ENCODE results near the gene ANKFY1. TPM values are rescaled to one million over a fixed set of nuclear protein-coding genes. Genes with fewer than 3 reads are reported as not detected.
A peak's percentile ranks its signal among the peaks of the same experiment; 100 is the strongest.
"Not testable (repeated sequence)": the region's sequence is repeated elsewhere in the genome, so short reads cannot be mapped to it uniquely, and the experiment has no call there.

The ANKFY1 gene
- total RNA-seq, 1 donor from 2014 or later, result 26.6 TPM

DNA sequence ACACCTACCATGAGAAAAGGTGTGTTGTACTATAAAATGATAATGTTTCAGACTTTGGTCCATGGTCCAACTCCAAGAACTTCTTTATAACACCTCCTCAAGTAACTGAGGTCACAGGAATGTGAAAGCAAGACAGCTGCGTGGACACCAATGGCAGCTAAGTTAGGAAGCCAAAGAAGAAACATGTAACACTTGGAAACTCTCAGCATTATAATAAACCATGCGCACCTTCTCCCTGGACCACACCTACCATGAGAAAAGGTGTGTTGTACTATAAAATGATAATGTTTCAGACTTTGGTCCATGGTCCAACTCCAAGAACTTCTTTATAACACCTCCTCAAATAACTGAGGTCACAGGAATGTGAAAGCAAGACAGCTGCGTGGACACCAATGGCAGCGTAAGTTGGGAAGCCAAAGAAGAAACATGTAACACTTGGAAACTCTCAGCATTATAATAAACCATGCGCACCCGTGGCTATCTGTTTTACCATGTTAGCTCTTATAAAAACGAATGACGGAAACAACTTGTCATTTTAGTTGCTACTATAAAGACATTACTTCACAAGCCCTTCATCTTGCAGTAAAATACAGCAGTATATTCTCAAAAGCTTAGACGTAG is 124.8 kb downstream of the ANKFY1 start:
- H3K9ac ChIP-seq (ENCODE audit: low read depth in 1 of 3, low read length in 3 of 3), result peak overlapping the region in 1 of 3 donors; percentile 53
- peak overlapping the region in 1 of 3 donors; percentile 1 for H3K4me3 ChIP-seq (ENCODE audit: low read length in 3 of 3)
- not testable (repeated sequence) for H3K27me3 ChIP-seq (ENCODE audit: control insufficient read depth in 3 of 3, insufficient read depth in 3 of 3, low read length in 3 of 3); H3K9me3 ChIP-seq (ENCODE audit: control insufficient read depth in 3 of 3, low read length in 3 of 3); H3K36me3 ChIP-seq (ENCODE audit: control insufficient read depth in 3 of 3, insufficient read depth in 3 of 3, low read length in 3 of 3)
- peaks cover 59 to 74% (median 60%) of the 10 kb centered on the region in 3 donors for H3K4me1 ChIP-seq (ENCODE audit: control insufficient read depth in 3 of 3, insufficient read depth in 3 of 3, low read length in 3 of 3)
- H3K27ac ChIP-seq (ENCODE audit: low read depth, low read length), result peak overlapping the region; percentile 59

- Histone ChIP-seq H3K27me3 (ENCODE audit: control insufficient read depth in 3 of 3, insufficient read depth in 3 of 3, low read length in 3 of 3) (no peaks in the 10 kb centered on the region), H3K27ac (ENCODE audit: low read depth, low read length) (no peak overlapping the region), H3K9me3 (ENCODE audit: control insufficient read depth in 3 of 3, low read length in 3 of 3) (no peaks in the 10 kb centered on the region), H3K4me1 (ENCODE audit: control insufficient read depth in 3 of 3, insufficient read depth in 3 of 3, low read length in 3 of 3) (peaks cover 52 to 63% (median 52%) of the 10 kb centered on the region in 3 donors), H3K4me3 (ENCODE audit: low read length in 3 of 3) (no peak overlapping the region), H3K9ac (ENCODE audit: low read depth in 1 of 3, low read length in 3 of 3) (no peak overlapping the region), H3K36me3 (ENCODE audit: control insufficient read depth in 3 of 3, insufficient read depth in 3 of 3, low read length in 3 of 3) (peaks cover 0 to 3% (median 0%) of the 10 kb centered on the region in 3 donors)
Observed at GRCh38 chr17:4136373-4136772, 127.4 kb downstream of the ANKFY1 start.

DNA sequence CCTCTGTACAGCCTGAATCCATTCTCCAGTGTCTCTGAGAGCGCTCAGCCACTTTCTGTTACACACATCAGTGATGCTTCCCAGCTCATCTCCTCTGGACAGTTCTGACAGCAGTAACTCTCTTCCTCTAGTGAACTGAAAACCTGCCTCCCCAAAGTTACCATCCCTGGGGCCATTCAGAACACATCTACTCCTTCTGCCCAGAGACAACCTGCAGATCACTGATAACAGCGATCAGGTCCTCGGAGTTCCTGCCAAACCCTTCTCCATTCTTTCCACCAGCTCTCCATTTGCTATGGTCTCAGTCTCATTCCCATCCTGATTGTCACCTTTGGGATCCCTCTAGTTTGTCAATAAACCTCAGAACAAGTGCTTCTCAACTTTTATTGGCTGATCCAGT is 128.3 kb downstream of the ANKFY1 start:
- peaks cover 0 to 3% (median 0%) of the 10 kb centered on the region in 3 donors for H3K36me3 ChIP-seq (ENCODE audit: control insufficient read depth in 3 of 3, insufficient read depth in 3 of 3, low read length in 3 of 3)
- no peaks in the 10 kb centered on the region for H3K27me3 ChIP-seq (ENCODE audit: control insufficient read depth in 3 of 3, insufficient read depth in 3 of 3, low read length in 3 of 3)
- no peak overlapping the region for H3K9ac ChIP-seq (ENCODE audit: low read depth in 1 of 3, low read length in 3 of 3)
- H3K4me3 ChIP-seq (ENCODE audit: low read length in 3 of 3), result no peak overlapping the region
- no peaks in the 10 kb centered on the region for H3K9me3 ChIP-seq (ENCODE audit: control insufficient read depth in 3 of 3, low read length in 3 of 3)
- H3K4me1 ChIP-seq (ENCODE audit: control insufficient read depth in 3 of 3, insufficient read depth in 3 of 3, low read length in 3 of 3), result peaks cover 44 to 61% (median 47%) of the 10 kb centered on the region in 3 donors
- no peak overlapping the region for H3K27ac ChIP-seq (ENCODE audit: low read depth, low read length)

- no peaks in the 10 kb centered on the region for H3K27me3 ChIP-seq (ENCODE audit: control insufficient read depth in 3 of 3, insufficient read depth in 3 of 3, low read length in 3 of 3)
- H3K4me3 ChIP-seq (ENCODE audit: low read length in 3 of 3), result no peak overlapping the region
- peaks cover 0 to under 1% (median 0%) of the 10 kb centered on the region in 3 donors for H3K36me3 ChIP-seq (ENCODE audit: control insufficient read depth in 3 of 3, insufficient read depth in 3 of 3, low read length in 3 of 3)
- peak overlapping the region in 1 of 3 donors; percentile 48 for H3K9ac ChIP-seq (ENCODE audit: low read depth in 1 of 3, low read length in 3 of 3)
- no peaks in the 10 kb centered on the region for H3K9me3 ChIP-seq (ENCODE audit: control insufficient read depth in 3 of 3, low read length in 3 of 3)
- no peak overlapping the region for H3K27ac ChIP-seq (ENCODE audit: low read depth, low read length)
- H3K4me1 ChIP-seq (ENCODE audit: control insufficient read depth in 3 of 3, insufficient read depth in 3 of 3, low read length in 3 of 3), result peaks cover 37 to 54% (median 39%) of the 10 kb centered on the region in 3 donors
Observed at GRCh38 chr17:4134721-4135120, 129.1 kb downstream of the ANKFY1 start.

DNA sequence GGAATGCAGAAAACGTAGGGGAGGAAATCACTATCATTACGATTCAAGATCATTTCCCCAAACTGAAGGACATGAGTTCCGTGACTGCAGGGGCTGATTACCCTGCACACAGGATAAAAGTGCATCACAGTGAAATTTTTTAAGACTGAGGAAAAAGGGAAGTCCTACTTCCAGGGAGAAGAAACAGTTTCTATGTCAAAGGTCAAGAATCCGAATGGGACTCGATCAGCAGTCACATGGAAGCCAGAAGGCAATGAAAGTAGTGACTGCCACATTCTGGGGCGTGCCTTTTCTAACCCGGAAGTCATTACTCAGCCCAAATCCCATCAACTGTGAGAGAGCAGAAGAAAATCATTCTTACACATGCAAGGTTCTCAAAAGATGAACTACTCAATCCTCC is 133.1 kb downstream of the ANKFY1 start:
- Histone ChIP-seq H3K27me3 (ENCODE audit: control insufficient read depth in 3 of 3, insufficient read depth in 3 of 3, low read length in 3 of 3) (no peaks in the 10 kb centered on the region), H3K27ac (ENCODE audit: low read depth, low read length) (no peak overlapping the region), H3K4me3 (ENCODE audit: low read length in 3 of 3) (no peak overlapping the region), H3K36me3 (ENCODE audit: control insufficient read depth in 3 of 3, insufficient read depth in 3 of 3, low read length in 3 of 3) (no peaks in the 10 kb centered on the region), H3K9me3 (ENCODE audit: control insufficient read depth in 3 of 3, low read length in 3 of 3) (no peaks in the 10 kb centered on the region), H3K4me1 (ENCODE audit: control insufficient read depth in 3 of 3, insufficient read depth in 3 of 3, low read length in 3 of 3) (peaks cover 8 to 21% (median 9%) of the 10 kb centered on the region in 3 donors), H3K9ac (ENCODE audit: low read depth in 1 of 3, low read length in 3 of 3) (no peak overlapping the region)

GRCh38 chr17:4127555-4127954 is 136.2 kb downstream of the ANKFY1 start:
- H3K27me3 ChIP-seq (ENCODE audit: control insufficient read depth in 3 of 3, insufficient read depth in 3 of 3, low read length in 3 of 3), result no peaks in the 10 kb centered on the region
- H3K4me1 ChIP-seq (ENCODE audit: control insufficient read depth in 3 of 3, insufficient read depth in 3 of 3, low read length in 3 of 3), result peaks cover 0 to 7% (median 0%) of the 10 kb centered on the region in 3 donors
- H3K4me3 ChIP-seq (ENCODE audit: low read length in 3 of 3), result no peak overlapping the region
- no peaks in the 10 kb centered on the region for H3K9me3 ChIP-seq (ENCODE audit: control insufficient read depth in 3 of 3, low read length in 3 of 3)
- H3K36me3 ChIP-seq (ENCODE audit: control insufficient read depth in 3 of 3, insufficient read depth in 3 of 3, low read length in 3 of 3), result peaks cover 3 to 9% (median 7%) of the 10 kb centered on the region in 3 donors
- H3K9ac ChIP-seq (ENCODE audit: low read depth in 1 of 3, low read length in 3 of 3), result no peak overlapping the region
- no peak overlapping the region for H3K27ac ChIP-seq (ENCODE audit: low read depth, low read length)

DNA sequence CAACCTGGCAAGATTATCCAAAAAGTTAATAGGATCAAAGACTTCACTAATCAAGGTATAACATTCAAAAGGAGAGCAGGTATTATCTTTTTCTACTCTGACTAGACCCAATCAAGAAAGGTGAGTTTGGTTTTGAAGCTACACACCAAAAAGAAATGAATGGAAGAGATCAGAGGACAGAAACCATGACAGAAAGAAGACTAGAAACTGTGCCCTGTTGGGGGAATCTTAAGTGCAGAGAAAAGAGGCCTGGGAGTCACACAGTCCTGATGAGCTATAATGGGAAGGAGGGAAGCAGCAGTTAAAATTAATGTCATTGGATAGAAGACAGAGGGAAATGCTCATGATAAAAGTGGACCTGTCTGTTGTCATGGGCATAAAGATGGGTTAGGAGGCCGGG is 138.2 kb downstream of the ANKFY1 start:
- peaks cover 7 to 20% (median 18%) of the 10 kb centered on the region in 3 donors for H3K36me3 ChIP-seq (ENCODE audit: control insufficient read depth in 3 of 3, insufficient read depth in 3 of 3, low read length in 3 of 3)
- no peak overlapping the region for H3K4me3 ChIP-seq (ENCODE audit: low read length in 3 of 3)
- H3K9me3 ChIP-seq (ENCODE audit: control insufficient read depth in 3 of 3, low read length in 3 of 3), result no peaks in the 10 kb centered on the region
- no peak overlapping the region for H3K27ac ChIP-seq (ENCODE audit: low read depth, low read length)
- H3K4me1 ChIP-seq (ENCODE audit: control insufficient read depth in 3 of 3, insufficient read depth in 3 of 3, low read length in 3 of 3), result peaks cover 0 to 1% (median 0%) of the 10 kb centered on the region in 3 donors
- no peaks in the 10 kb centered on the region for H3K27me3 ChIP-seq (ENCODE audit: control insufficient read depth in 3 of 3, insufficient read depth in 3 of 3, low read length in 3 of 3)
- H3K9ac ChIP-seq (ENCODE audit: low read depth in 1 of 3, low read length in 3 of 3), result no peak overlapping the region

GRCh38 chr17:4124999-4125398 is 138.8 kb downstream of the ANKFY1 start:
- Histone ChIP-seq H3K9me3 (ENCODE audit: control insufficient read depth in 3 of 3, low read length in 3 of 3) (no peaks in the 10 kb centered on the region), H3K27ac (ENCODE audit: low read depth, low read length) (no peak overlapping the region), H3K27me3 (ENCODE audit: control insufficient read depth in 3 of 3, insufficient read depth in 3 of 3, low read length in 3 of 3) (no peaks in the 10 kb centered on the region), H3K9ac (ENCODE audit: low read depth in 1 of 3, low read length in 3 of 3) (no peak overlapping the region), H3K36me3 (ENCODE audit: control insufficient read depth in 3 of 3, insufficient read depth in 3 of 3, low read length in 3 of 3) (peaks cover 7 to 20% (median 18%) of the 10 kb centered on the region in 3 donors), H3K4me1 (ENCODE audit: control insufficient read depth in 3 of 3, insufficient read depth in 3 of 3, low read length in 3 of 3) (no peaks in the 10 kb centered on the region), H3K4me3 (ENCODE audit: low read length in 3 of 3) (no peak overlapping the region)

- H3K9ac ChIP-seq (ENCODE audit: low read depth in 1 of 3, low read length in 3 of 3), result no peak overlapping the region
- H3K27me3 ChIP-seq (ENCODE audit: control insufficient read depth in 3 of 3, insufficient read depth in 3 of 3, low read length in 3 of 3), result no peaks in the 10 kb centered on the region
- H3K27ac ChIP-seq (ENCODE audit: low read depth, low read length), result no peak overlapping the region
- H3K4me1 ChIP-seq (ENCODE audit: control insufficient read depth in 3 of 3, insufficient read depth in 3 of 3, low read length in 3 of 3), result peaks cover 0 to 4% (median 0%) of the 10 kb centered on the region in 3 donors
- H3K9me3 ChIP-seq (ENCODE audit: control insufficient read depth in 3 of 3, low read length in 3 of 3), result no peaks in the 10 kb centered on the region
- H3K36me3 ChIP-seq (ENCODE audit: control insufficient read depth in 3 of 3, insufficient read depth in 3 of 3, low read length in 3 of 3), result peaks cover 17 to 47% (median 45%) of the 10 kb centered on the region in 3 donors
- H3K4me3 ChIP-seq (ENCODE audit: low read length in 3 of 3), result no peak overlapping the region
Observed at GRCh38 chr17:4120332-4120731, 143.4 kb downstream of the ANKFY1 start.

GRCh38 chr17:4119299-4119698 is 144.5 kb downstream of the ANKFY1 start:
- peaks cover 0 to 4% (median 0%) of the 10 kb centered on the region in 3 donors for H3K4me1 ChIP-seq (ENCODE audit: control insufficient read depth in 3 of 3, insufficient read depth in 3 of 3, low read length in 3 of 3)
- H3K27me3 ChIP-seq (ENCODE audit: control insufficient read depth in 3 of 3, insufficient read depth in 3 of 3, low read length in 3 of 3), result no peaks in the 10 kb centered on the region
- H3K9me3 ChIP-seq (ENCODE audit: control insufficient read depth in 3 of 3, low read length in 3 of 3), result no peaks in the 10 kb centered on the region
- no peak overlapping the region for H3K9ac ChIP-seq (ENCODE audit: low read depth in 1 of 3, low read length in 3 of 3)
- no peak overlapping the region for H3K27ac ChIP-seq (ENCODE audit: low read depth, low read length)
- H3K4me3 ChIP-seq (ENCODE audit: low read length in 3 of 3), result no peak overlapping the region
- peaks cover 17 to 51% (median 49%) of the 10 kb centered on the region in 3 donors for H3K36me3 ChIP-seq (ENCODE audit: control insufficient read depth in 3 of 3, insufficient read depth in 3 of 3, low read length in 3 of 3)
